Hepatic stellate cell (primary cell): ENCODE data around the gene TADA3.
"Not testable (repeated sequence)": the region's sequence is repeated elsewhere in the genome, so short reads cannot be mapped to it uniquely, and the experiment has no call there.

ENCODE experiments used
- DNase-seq: peaks from one replicate; pipeline ENCODE4 v3.0.0; 2011; ENCODE audit warnings: low spot score

Gene TADA3

GRCh38 chr3:9783954-9784353 lies 8.3 kb downstream of the TADA3 start:
- no peak for DNase-seq

GRCh38 chr3:9782770-9783169 lies 9.5 kb downstream of the TADA3 start:
- DNase-seq = no peak

- no peak for DNase-seq
Observed at GRCh38 chr3:9781978-9782603, 10.2 kb downstream of the TADA3 start.

- DNase-seq = no peak
Observed at GRCh38 chr3:9781551-9781950, 10.7 kb downstream of the TADA3 start.

- DNase-seq = no peak
Observed at GRCh38 chr3:9780910-9781309, 11.4 kb downstream of the TADA3 start.

GRCh38 chr3:9780458-9780812 lies 11.8 kb downstream of the TADA3 start:
- DNase-seq = no peak

- no peak for DNase-seq
Observed at GRCh38 chr3:9779721-9780457, 12.4 kb downstream of the TADA3 start.

GRCh38 chr3:9779075-9779593 lies 13.1 kb downstream of the TADA3 start:
- no peak for DNase-seq

GRCh38 chr3:9778143-9779074 lies 13.9 kb downstream of the TADA3 start:
- no peak for DNase-seq

- no peak for DNase-seq
Observed at GRCh38 chr3:9777694-9778021, 14.6 kb downstream of the TADA3 start.

GRCh38 chr3:9776896-9777693 lies 15.2 kb downstream of the TADA3 start:
- no peak for DNase-seq

GRCh38 chr3:9771007-9771406 lies 21.3 kb downstream of the TADA3 start:
- not testable (repeated sequence) for DNase-seq

- no peak for DNase-seq
Observed at GRCh38 chr3:9770276-9770812, 21.9 kb downstream of the TADA3 start.

GRCh38 chr3:9769426-9770275 lies 22.6 kb downstream of the TADA3 start, which contains the start of gene CAMK1:
Gene CAMK1, minus strand, starts transcription at chr3:9769947. Its CDS starts 2,198 bp downstream, at chr3:9767749.
- peak; percentile 91 for DNase-seq

GRCh38 chr3:9769012-9769411 lies 23.3 kb downstream of the TADA3 start:
- DNase-seq = no peak

- DNase-seq = no peak
Observed at GRCh38 chr3:9768141-9768775, 24.0 kb downstream of the TADA3 start.

- DNase-seq = no peak
Observed at GRCh38 chr3:9767418-9767817, 24.9 kb downstream of the TADA3 start.

GRCh38 chr3:9765865-9766264 lies 26.4 kb downstream of the TADA3 start:
- no peak for DNase-seq

GRCh38 chr3:9762871-9763270 lies 29.4 kb downstream of the TADA3 start:
- DNase-seq = no peak

GRCh38 chr3:9761919-9762318 lies 30.4 kb downstream of the TADA3 start:
- DNase-seq = no peak
